GM23248 (cell line): ENCODE results near the gene LOXL4. TPM values are rescaled to one million over a fixed set of nuclear protein-coding genes. Genes with fewer than 3 reads are reported as not detected.

Experiments
- DNase-seq: peaks from one replicate; pipeline ENCODE4 v3.0.0-alpha.2; 2015
- H2AFZ ChIP-seq: fragments of 200-600 bp; sonication (generic); 2 replicates; pipeline ENCODE4 v1.6.1; 2016; ENCODE audit warnings: antibody characterized with exemption
- H3F3A ChIP-seq: fragments of 200-600 bp; sonication (generic); 2 replicates; pipeline ENCODE4 v1.6.1; 2016; ENCODE audit warnings: mild to moderate bottlenecking, antibody characterized with exemption, mixed run types; ENCODE audit not compliant: insufficient read depth
- H3K27ac ChIP-seq: fragments of 200-600 bp; sonication (generic); 2 replicates; pipeline ENCODE4 v1.5.1; 2016; ENCODE audit warnings: mild to moderate bottlenecking
- H3K27me3 ChIP-seq: fragments of 200-600 bp; sonication (generic); replicated peaks from 2 replicates; pipeline ENCODE4 v1.6.1; 2016; ENCODE audit warnings: mild to moderate bottlenecking; ENCODE audit not compliant: insufficient read depth
- H3K36me3 ChIP-seq: fragments of 200-600 bp; sonication (generic); 2 replicates; pipeline ENCODE4 v1.6.1; 2016; ENCODE audit warnings: low read depth, mild to moderate bottlenecking
- H3K4me1 ChIP-seq: fragments of 200-600 bp; sonication (generic); 2 replicates; pipeline ENCODE4 v1.6.1; 2016; ENCODE audit warnings: mild to moderate bottlenecking; ENCODE audit not compliant: insufficient read depth
- H3K4me2 ChIP-seq: fragments of 200-600 bp; sonication (generic); one replicate; pipeline ENCODE4 v1.6.1; 2016; ENCODE audit warnings: mild to moderate bottlenecking; ENCODE audit not compliant: unreplicated experiment
- H3K4me3 ChIP-seq: fragments of 200-600 bp; sonication (generic); 2 replicates; pipeline ENCODE4 v1.5.1; 2016; ENCODE audit warnings: mild to moderate bottlenecking
- H3K79me2 ChIP-seq: fragments of 200-600 bp; sonication (generic); 2 replicates; pipeline ENCODE4 v1.6.1; 2016; ENCODE audit warnings: mild to moderate bottlenecking; ENCODE audit not compliant: insufficient read depth
- H3K9ac ChIP-seq: fragments of 200-600 bp; sonication (generic); 2 replicates; pipeline ENCODE4 v1.6.1; 2016; ENCODE audit warnings: mild to moderate bottlenecking
- H3K9me2 ChIP-seq: fragments of 200-600 bp; sonication (generic); 2 replicates; pipeline ENCODE4 v1.6.1; 2016; ENCODE audit warnings: mixed run types, mild to moderate bottlenecking, moderate library complexity; ENCODE audit not compliant: insufficient read depth
- H3K9me3 ChIP-seq: fragments of 200-600 bp; sonication (generic); one replicate; pipeline ENCODE4 v1.6.1; 2017; ENCODE audit warnings: low read depth
- H4K20me1 ChIP-seq: fragments of 200-600 bp; sonication (generic); 2 replicates; pipeline ENCODE4 v1.6.0; 2016; ENCODE audit not compliant: insufficient read depth
- EZH2 ChIP-seq: fragments of 200-600 bp; sonication (generic); IDR thresholded peaks from 2 replicates; pipeline ENCODE4 v1.6.1; 2018; ENCODE audit warnings: antibody characterized with exemption, mild to moderate bottlenecking; ENCODE audit not compliant: insufficient read depth, poor library complexity, severe bottlenecking
- EZH2phosphoT487 ChIP-seq: fragments of 200-600 bp; sonication (generic); IDR thresholded peaks from 2 replicates; pipeline ENCODE4 v1.6.1; 2018; ENCODE audit warnings: antibody characterized with exemption, moderate library complexity, mild to moderate bottlenecking, low read depth; ENCODE audit not compliant: insufficient read depth
- WGBS, 2 experiments: methylation state at CpG; one replicate each; pipeline ENCODE4 v1.1.6; 2015 to 2017; ENCODE audit warnings: low lambda C conversion rate in 2 of 2, low coverage in 1 of 2; ENCODE audit errors: missing lambda C conversion rate in 2 of 2; 5-methylcytosine and 5-hydroxymethylcytosine counted together
- in situ Hi-C: fragments of 300-500 bp; cut with MboI; formaldehyde crosslinking; loops from 2 replicates; pipeline ENCODE4 v1.15.0; 2020
- polyA plus RNA-seq: library from polyadenylated mRNA; unstranded; fragments of >200 nt; fragmentation: Nextera tagmentation; extraction: Ambion mirVana; gene quantifications from 2 replicates; pipeline ENCODE4 v1.2.1, GENCODE V29; 2016
- total RNA-seq: library from RNA; depleted of rRNA; stranded (reverse); fragments of >200 nt; shearing (Covaris generic); gene quantifications from 2 replicates; pipeline ENCODE4 v1.2.3, GENCODE V29; 2014

The LOXL4 gene
- total and polyA plus RNA-seq, 2 experiments from 2014 or later = 319 to 496 TPM

DNA sequence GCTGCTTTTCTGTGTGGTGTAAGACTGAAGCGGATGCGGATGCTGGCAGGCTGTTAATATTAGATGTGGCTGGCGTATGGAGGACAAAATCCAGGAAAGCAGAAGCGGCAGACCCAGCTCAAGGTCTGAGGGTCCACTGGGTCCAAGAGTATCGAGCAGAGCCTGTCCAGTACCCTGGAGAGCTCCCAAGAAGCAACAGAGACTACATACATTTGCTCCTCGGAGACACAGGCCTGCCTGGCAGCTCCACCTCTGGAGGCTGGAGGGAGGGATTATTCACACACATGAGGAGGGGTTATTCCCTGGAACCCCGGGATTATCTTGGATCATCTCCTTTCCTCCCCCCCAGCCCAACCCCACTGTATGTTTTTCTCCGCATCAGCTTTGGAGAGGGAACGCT, 31.3 kb upstream of the LOXL4 start:
- Histone ChIP-seq H3K9me3 (no peaks in the 10 kb centered on the region), H3K4me3 (no peak overlapping the region), H3K9me2 (no peaks in the 10 kb centered on the region), H3K79me2 (no peaks in the 10 kb centered on the region), H3K9ac (no peak overlapping the region), H3K4me2 (no peak overlapping the region), H4K20me1 (no peaks in the 10 kb centered on the region), H2AFZ (no peak overlapping the region), H3K4me1 (peaks cover 19% of the 10 kb centered on the region), H3K27ac (no peak overlapping the region), H3F3A (peaks cover 3% of the 10 kb centered on the region; the same call in 1 of the 2 replicates), H3K36me3 (no peaks in the 10 kb centered on the region), H3K27me3 (no peaks in the 10 kb centered on the region)
- in situ Hi-C loops = no loop called here
- WGBS, 2 experiments = 64 to 68% methylated on average over 9 of the region's 9 CpGs
- TF ChIP-seq EZH2 (no peak), EZH2phosphoT487 (no peak)
- peak; percentile 47 for DNase-seq

DNA sequence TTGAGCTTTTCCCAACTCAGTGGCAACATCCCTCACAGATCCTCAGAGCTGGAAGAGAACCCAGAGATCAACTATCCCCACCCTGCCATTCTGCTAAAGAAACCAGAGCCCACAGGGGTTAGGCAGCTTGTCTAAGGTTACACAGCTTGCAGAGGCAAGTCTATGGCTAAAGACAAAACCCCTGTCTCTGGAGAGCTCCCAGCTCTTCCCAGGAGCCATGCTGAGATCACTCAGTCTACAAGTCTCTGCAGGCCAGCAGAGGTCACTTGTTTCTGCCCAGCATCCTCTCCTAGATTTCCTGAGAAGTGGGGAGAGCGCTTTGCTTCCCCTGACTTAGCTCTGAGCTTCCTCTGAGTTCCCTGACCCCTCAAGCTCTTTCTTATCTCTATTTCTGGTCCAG, 28.5 kb upstream of the LOXL4 start:
- Histone ChIP-seq H3K27ac (no peak overlapping the region), H4K20me1 (no peaks in the 10 kb centered on the region), H3K79me2 (no peaks in the 10 kb centered on the region), H3K9ac (no peak overlapping the region), H3F3A (peaks cover 8% of the 10 kb centered on the region; the same call in 1 of the 2 replicates), H2AFZ (no peak overlapping the region), H3K27me3 (no peaks in the 10 kb centered on the region), H3K4me1 (peaks cover 32% of the 10 kb centered on the region), H3K4me2 (no peak overlapping the region), H3K9me3 (no peaks in the 10 kb centered on the region), H3K9me2 (no peaks in the 10 kb centered on the region), H3K36me3 (no peaks in the 10 kb centered on the region), H3K4me3 (no peak overlapping the region)
- 100% methylated on average over 1 of the region's 1 CpG for WGBS, 2 experiments
- DNase-seq = peak; percentile 42
- TF ChIP-seq EZH2 = no peak
- no peak for TF ChIP-seq EZH2phosphoT487
- in situ Hi-C loops = no loop called here

DNA sequence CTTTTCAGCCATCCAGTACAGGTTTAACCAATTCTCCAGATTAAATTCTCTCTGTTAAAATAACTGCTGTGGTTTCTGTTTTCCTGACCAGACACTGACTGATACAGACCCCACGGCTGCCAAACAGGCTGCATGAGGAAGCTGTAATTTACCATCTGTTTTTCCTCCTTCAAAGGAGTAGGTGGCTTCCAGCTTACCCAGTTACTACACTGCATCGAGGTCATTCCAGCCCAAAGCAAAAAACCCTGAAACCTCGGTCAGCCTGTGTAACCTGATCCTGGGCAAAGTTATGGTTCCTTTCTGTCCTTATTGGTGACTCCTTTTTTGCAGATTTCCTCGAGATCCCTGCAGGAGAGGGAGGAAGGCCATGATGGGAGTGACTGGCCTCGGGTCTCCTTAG, 27.9 kb upstream of the LOXL4 start:
- no peak for TF ChIP-seq EZH2phosphoT487
- no peak for TF ChIP-seq EZH2
- Histone ChIP-seq H3K27me3 (no peaks in the 10 kb centered on the region), H3K27ac (0 out of 2 replicates have a peak overlapping the region, but pooled peaks have one; percentile 9), H3K36me3 (no peaks in the 10 kb centered on the region), H3K4me1 (peaks cover 32% of the 10 kb centered on the region), H3K9me3 (no peaks in the 10 kb centered on the region), H3K9ac (peak overlapping the region; percentile 9; the same call in 1 of the 2 replicates), H2AFZ (0 out of 2 replicates have a peak overlapping the region, but pooled peaks have one; percentile 4), H3K79me2 (no peaks in the 10 kb centered on the region), H4K20me1 (no peaks in the 10 kb centered on the region), H3K9me2 (no peaks in the 10 kb centered on the region), H3K4me2 (peak overlapping the region; percentile 36), H3F3A (peaks cover 8% of the 10 kb centered on the region; the same call in 1 of the 2 replicates), H3K4me3 (peak overlapping the region; percentile 16; the same call in 1 of the 2 replicates)
- WGBS, 2 experiments = 4 to 6% methylated on average over 5 of the region's 5 CpGs
- DNase-seq = peak; percentile 80
- in situ Hi-C loops = no loop called here

DNA sequence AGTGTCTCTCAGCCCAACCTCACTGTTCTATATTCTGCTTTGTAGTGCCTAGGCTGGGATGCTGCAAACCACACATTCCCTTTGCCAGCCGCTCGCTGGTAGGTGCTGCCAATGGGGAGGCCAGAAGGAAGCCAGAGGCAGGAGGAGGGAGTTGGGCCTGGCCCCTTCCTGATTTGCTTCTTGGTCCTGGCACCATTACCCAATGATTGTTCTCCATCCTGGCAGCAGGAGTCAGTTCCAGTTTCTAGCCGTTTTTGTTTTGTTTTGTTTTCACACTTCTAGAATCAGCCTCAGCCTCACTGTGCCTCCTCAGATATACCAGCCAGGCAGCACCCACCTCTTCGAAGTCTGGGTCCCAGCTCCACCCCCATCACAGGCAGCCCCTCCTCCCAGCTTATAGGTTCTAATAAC, 27.4 kb upstream of the LOXL4 start:
- H3K79me2 ChIP-seq = no peaks in the 10 kb centered on the region
- H3K9me3 ChIP-seq = no peaks in the 10 kb centered on the region
- 0 out of 2 replicates have a peak overlapping the region, but pooled peaks have one; percentile 4 for H2AFZ ChIP-seq
- peak; percentile 48 for DNase-seq
- H3K9me2 ChIP-seq = no peaks in the 10 kb centered on the region
- no peaks in the 10 kb centered on the region for H3K36me3 ChIP-seq
- no peak for TF ChIP-seq EZH2phosphoT487
- no peak for TF ChIP-seq EZH2
- in situ Hi-C loops = no loop called here
- H3F3A ChIP-seq = peaks cover 8% of the 10 kb centered on the region; the same call in 1 of the 2 replicates
- peaks cover 32% of the 10 kb centered on the region for H3K4me1 ChIP-seq
- no peaks in the 10 kb centered on the region for H4K20me1 ChIP-seq
- peak overlapping the region; percentile 9; the same call in 1 of the 2 replicates for H3K9ac ChIP-seq
- 0 out of 2 replicates have a peak overlapping the region, but pooled peaks have one; percentile 9 for H3K27ac ChIP-seq
- H3K4me2 ChIP-seq = peak overlapping the region; percentile 36
- 16 to 24% methylated on average over 4 of the region's 4 CpGs for WGBS, 2 experiments
- H3K27me3 ChIP-seq = no peaks in the 10 kb centered on the region
- peak overlapping the region; percentile 16; the same call in 1 of the 2 replicates for H3K4me3 ChIP-seq

DNA sequence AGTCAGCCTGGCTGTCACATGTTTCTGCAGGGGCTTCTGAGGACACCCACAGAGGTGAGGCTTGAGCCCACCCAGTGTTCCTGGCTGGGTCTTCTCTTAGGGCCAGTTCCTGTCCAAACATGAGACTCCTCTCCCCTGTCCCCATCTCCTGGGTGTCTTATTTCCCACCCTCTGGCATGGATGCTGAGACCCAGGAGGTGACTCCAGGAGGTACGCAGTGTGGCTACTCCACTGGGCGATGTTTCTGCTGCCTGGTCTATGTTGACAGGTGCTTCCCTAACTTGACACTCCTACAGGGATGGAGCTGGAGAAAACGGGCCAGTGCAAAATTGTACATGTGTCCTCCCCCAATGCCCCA, 26.3 kb upstream of the LOXL4 start:
- WGBS, 2 experiments = 63 to 84% methylated on average over 3 of the region's 3 CpGs
- Histone ChIP-seq H3K4me3 (no peak overlapping the region), H3K9me3 (no peaks in the 10 kb centered on the region), H4K20me1 (no peaks in the 10 kb centered on the region), H3K4me2 (peak overlapping the region; percentile 29), H3K9ac (no peak overlapping the region), H2AFZ (no peak overlapping the region), H3K4me1 (peaks cover 32% of the 10 kb centered on the region), H3K36me3 (no peaks in the 10 kb centered on the region), H3K79me2 (no peaks in the 10 kb centered on the region), H3F3A (peaks cover 8% of the 10 kb centered on the region; the same call in 1 of the 2 replicates), H3K27ac (peak overlapping the region; percentile 28; the same call in 1 of the 2 replicates), H3K9me2 (no peaks in the 10 kb centered on the region), H3K27me3 (no peaks in the 10 kb centered on the region)
- DNase-seq = no peak
- in situ Hi-C loops = no loop called here
- TF ChIP-seq EZH2phosphoT487 (no peak), EZH2 (no peak)
